Peyer's patch (tissue), 4 donors: ENCODE measurements around the gene VPS39. TPM values are rescaled to one million over a fixed set of nuclear protein-coding genes. Genes with fewer than 3 reads are reported as not detected.

Experiments
- DNase-seq, 3 donors: peaks; one replicate each; pipeline ENCODE4 v3.0.0-alpha.2; 2017 to 2019
- H3K27ac ChIP-seq, 4 donors: fragments of 200-600 bp; sonication (generic); one replicate each; pipeline ENCODE4 v1.5.1; 2016 to 2019
- H3K27me3 ChIP-seq, 2 donors: fragments of 200-600 bp; sonication (generic); one replicate each; pipeline ENCODE4 v1.5.1; 2019
- H3K36me3 ChIP-seq, 3 donors: fragments of 200-600 bp; sonication (generic); one replicate each; pipeline ENCODE4 v1.5.1; 2016 to 2019
- H3K4me1 ChIP-seq, 4 donors: fragments of 200-600 bp; sonication (generic); one replicate each; pipeline ENCODE4 v1.5.1; 2016 to 2019
- H3K4me3 ChIP-seq, 4 donors: fragments of 200-600 bp; sonication (generic); 1 replicate in 3 of 4; 2 replicates in 1 of 4; pipeline ENCODE4 v1.5.1; 2016 to 2019; ENCODE audit warnings: mild to moderate bottlenecking in 1 of 4
- H3K9me3 ChIP-seq, 4 donors: fragments of 200-600 bp; sonication (generic); one replicate each; pipeline ENCODE4 v1.5.1; 2016 to 2019; ENCODE audit warnings: mild to moderate bottlenecking in 1 of 4
- POLR2A ChIP-seq, 2 donors: fragments of 450-650 bp; IDR thresholded peaks; one replicate each; pipeline ENCODE4 v1.5.1; 2017; ENCODE audit warnings: antibody characterized with exemption in 2 of 2, mild to moderate bottlenecking in 2 of 2, moderate library complexity in 2 of 2
- total RNA-seq, 4 donors: library from RNA; depleted of rRNA; stranded (reverse); fragments of >200 nt; gene quantifications; one replicate each; pipeline ENCODE4 v1.1.0, GENCODE V29; 2016
- TF ChIP-seq, protein P1 (sequence below), 6 experiments: fragments of 450-650 bp in 4 of 6; fragments of 200-600 bp in 2 of 6; sonication (generic) in 1 of 6; IDR thresholded peaks; one replicate each; pipeline ENCODE4 v1.5.1; 2017 to 2019; ENCODE audit warnings: antibody characterized with exemption in 6 of 6, mild to moderate bottlenecking in 3 of 6, moderate library complexity in 1 of 6

VPS39 gene
- total RNA-seq, 4 donors from 2014 or later, result 141 to 314 (median 192) TPM

DNA sequence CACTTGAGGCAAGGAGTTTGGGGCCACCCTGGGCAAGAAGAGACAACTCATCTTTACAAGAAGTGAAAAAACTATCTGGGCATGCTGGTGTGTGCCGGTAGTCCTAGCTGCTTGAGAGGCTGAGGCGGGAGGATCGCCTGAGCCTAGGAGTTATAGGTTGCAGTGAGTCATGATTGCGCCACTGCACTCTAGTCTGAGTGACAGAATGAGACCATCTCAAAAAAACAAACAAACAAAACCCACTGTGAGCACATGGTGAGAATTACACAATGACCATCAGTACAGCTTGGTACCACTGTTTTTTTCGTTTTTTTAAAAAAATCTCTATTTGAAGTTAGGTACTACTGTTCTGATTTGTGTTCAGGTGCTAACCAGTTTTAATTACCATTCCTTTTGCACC, 13.6 kb downstream of the VPS39 start:
- no peak overlapping the region for H3K4me3 ChIP-seq
- TF ChIP-seq POLR2A (IDR thresholded peaks at IDR 0.05), result no peak
- peak in 1 of 3 donors; percentile 53 for DNase-seq

DNA sequence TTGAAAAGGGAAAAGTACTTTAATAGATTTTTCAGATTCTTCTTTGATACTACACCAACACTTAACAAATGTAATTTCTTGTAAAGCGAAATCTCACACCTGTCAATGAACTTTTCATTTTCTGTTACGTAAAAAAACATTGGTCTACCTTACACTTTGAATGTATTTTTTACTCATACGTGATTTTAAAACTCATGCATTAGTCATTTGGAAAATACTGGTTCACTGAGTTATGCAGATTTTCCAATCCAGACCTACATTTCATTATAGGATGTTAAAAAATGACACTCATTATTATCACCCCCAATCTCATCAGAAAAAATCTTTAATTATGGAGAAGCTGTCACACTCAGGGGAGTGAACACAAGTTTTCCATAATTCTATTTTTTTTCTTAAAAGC, 14.7 kb downstream of the VPS39 start:
- no peak overlapping the region for H3K4me3 ChIP-seq
- no peaks in the 10 kb centered on the region for H3K27me3 ChIP-seq
- no peaks in the 10 kb centered on the region for H3K9me3 ChIP-seq
- peaks cover 0 to 4% (median 0%) of the 10 kb centered on the region in 4 donors for H3K4me1 ChIP-seq
- H3K36me3 ChIP-seq, result peaks cover 0 to 53% (median 0%) of the 10 kb centered on the region in 3 donors
- H3K27ac ChIP-seq, result no peak overlapping the region
- DNase-seq, result no peak
- TF ChIP-seq, protein P1, sequence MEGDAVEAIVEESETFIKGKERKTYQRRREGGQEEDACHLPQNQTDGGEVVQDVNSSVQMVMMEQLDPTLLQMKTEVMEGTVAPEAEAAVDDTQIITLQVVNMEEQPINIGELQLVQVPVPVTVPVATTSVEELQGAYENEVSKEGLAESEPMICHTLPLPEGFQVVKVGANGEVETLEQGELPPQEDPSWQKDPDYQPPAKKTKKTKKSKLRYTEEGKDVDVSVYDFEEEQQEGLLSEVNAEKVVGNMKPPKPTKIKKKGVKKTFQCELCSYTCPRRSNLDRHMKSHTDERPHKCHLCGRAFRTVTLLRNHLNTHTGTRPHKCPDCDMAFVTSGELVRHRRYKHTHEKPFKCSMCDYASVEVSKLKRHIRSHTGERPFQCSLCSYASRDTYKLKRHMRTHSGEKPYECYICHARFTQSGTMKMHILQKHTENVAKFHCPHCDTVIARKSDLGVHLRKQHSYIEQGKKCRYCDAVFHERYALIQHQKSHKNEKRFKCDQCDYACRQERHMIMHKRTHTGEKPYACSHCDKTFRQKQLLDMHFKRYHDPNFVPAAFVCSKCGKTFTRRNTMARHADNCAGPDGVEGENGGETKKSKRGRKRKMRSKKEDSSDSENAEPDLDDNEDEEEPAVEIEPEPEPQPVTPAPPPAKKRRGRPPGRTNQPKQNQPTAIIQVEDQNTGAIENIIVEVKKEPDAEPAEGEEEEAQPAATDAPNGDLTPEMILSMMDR (IDR thresholded peaks at IDR 0.05), result no peak
- no peak for TF ChIP-seq POLR2A (IDR thresholded peaks at IDR 0.05)

More for the DNA sequence above, 13.6 kb downstream of the VPS39 start:
- peaks cover 0 to 52% (median 0%) of the 10 kb centered on the region in 3 donors for H3K36me3 ChIP-seq
- no peaks in the 10 kb centered on the region for H3K27me3 ChIP-seq
- H3K27ac ChIP-seq, result no peak overlapping the region
- H3K4me1 ChIP-seq, result peaks cover 0 to 4% (median 0%) of the 10 kb centered on the region in 4 donors
- H3K9me3 ChIP-seq, result no peaks in the 10 kb centered on the region

DNA sequence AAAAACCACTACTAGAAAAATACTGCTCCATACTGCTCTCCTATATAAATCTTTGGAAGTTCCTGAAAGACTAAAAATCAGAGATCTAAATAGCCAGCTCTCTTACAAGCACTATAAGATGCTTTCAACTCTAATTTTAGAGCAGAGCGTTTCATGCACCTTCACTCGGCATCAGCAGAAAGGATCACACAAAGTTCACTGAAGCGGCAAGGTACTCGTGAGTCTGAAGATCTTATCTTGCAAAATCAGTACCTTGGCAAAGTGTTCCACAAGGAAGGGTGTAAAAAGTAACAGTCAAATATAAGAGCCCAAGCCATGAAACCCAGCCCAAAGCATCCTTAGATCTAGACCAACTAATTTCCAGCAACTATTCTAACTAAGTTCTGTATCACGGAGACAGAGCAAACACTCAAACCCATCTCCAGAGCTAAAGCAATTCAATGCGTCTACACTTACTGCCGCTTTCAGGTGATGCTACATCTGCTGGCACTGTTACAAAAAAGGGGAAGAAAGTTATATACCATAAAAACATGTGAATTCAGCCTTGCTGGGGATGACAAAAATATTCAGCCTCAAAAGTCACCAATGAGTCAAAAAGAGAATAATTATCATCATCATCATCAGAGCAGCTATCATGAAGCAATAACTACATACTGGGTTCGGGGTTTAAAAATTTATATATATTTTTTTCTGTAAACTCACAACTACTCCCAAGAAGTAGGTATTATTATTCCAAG, 16.3 kb downstream of the VPS39 start:
- Histone ChIP-seq H3K27me3 (no peaks in the 10 kb centered on the region), H3K4me1 (peaks cover 0 to 4% (median 0%) of the 10 kb centered on the region in 4 donors), H3K9me3 (no peaks in the 10 kb centered on the region), H3K36me3 (peaks cover 0 to 56% (median 0%) of the 10 kb centered on the region in 3 donors), H3K4me3 (no peak overlapping the region), H3K27ac (no peak overlapping the region)
- DNase-seq, result no peak
- TF ChIP-seq, protein P1 (IDR thresholded peaks at IDR 0.05), result no peak
- TF ChIP-seq POLR2A (IDR thresholded peaks at IDR 0.05), result no peak

DNA sequence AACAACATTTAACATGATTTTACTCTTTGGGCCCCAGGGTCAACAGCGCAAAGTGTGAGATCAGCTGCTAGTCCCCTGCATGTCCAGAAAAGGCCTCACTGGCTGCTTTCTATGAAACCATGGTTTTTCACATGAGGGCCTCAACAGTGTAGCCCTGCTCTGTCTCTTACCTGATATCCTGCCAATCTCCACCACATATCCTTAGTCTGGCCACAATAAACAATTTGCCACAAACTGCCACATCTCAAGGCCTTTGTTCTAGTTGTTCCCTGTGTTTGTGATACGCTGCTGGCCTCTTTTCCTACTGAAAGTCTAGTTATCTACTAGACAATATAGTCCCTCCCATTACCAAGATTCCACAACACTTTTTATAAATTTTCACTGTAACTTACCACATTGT, 17.7 kb downstream of the VPS39 start:
- Histone ChIP-seq H3K27ac (no peak overlapping the region), H3K27me3 (no peaks in the 10 kb centered on the region), H3K4me1 (peaks cover 0 to 4% (median 0%) of the 10 kb centered on the region in 4 donors), H3K4me3 (no peak overlapping the region), H3K9me3 (no peaks in the 10 kb centered on the region), H3K36me3 (peaks cover 0 to 69% (median 0%) of the 10 kb centered on the region in 3 donors)
- TF ChIP-seq, protein P1 (IDR thresholded peaks at IDR 0.05), result no peak
- TF ChIP-seq POLR2A (IDR thresholded peaks at IDR 0.05), result no peak
- no peak for DNase-seq

DNA sequence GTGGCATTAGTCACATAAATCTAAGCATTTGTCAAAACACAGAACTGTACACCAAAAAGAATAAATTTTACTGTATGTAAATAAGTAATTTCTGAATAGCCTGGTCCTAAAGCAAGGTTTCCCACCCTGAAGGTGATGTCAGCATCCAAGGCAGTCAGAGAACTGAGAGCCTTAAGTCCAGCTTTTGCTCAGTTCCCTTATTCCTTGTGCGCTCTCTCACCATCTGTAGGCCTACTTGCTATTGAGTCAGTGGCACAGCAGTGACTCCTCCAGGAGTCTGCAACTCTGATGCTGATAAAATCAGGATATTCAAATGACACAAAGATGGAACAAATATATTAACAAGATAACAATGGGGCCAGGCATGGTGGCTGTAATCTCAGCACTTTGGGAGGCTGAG, 22.3 kb downstream of the VPS39 start:
- TF ChIP-seq POLR2A (IDR thresholded peaks at IDR 0.05), result no peak
- TF ChIP-seq, protein P1 (IDR thresholded peaks at IDR 0.05), result no peak
- DNase-seq, result no peak
- Histone ChIP-seq H3K27ac (no peak overlapping the region), H3K4me1 (no peaks in the 10 kb centered on the region), H3K4me3 (no peak overlapping the region), H3K27me3 (no peaks in the 10 kb centered on the region), H3K36me3 (peaks cover 0 to 93% (median 0%) of the 10 kb centered on the region in 3 donors), H3K9me3 (no peaks in the 10 kb centered on the region)

DNA sequence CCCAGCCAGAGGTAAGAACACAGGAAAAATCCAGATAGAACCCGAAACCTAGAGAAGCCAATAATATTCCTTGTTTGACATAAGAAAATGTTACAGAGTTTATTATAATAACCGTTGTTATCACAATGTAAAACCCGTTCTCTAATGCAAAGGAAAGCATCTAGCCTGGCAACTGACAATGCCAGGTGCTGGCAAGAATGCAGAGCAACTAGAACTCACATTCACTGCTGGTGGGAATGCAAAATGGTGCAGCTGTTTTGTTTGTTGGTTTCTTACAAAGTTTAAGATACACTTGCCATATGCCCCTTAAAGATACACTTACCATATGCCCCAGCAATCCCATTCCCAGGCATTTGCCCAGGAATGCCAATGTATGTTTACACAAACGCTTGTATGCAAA, 23.4 kb downstream of the VPS39 start:
- H3K36me3 ChIP-seq, result peaks cover 0 to 92% (median 0%) of the 10 kb centered on the region in 3 donors
- TF ChIP-seq POLR2A (IDR thresholded peaks at IDR 0.05), result no peak
- TF ChIP-seq, protein P1 (IDR thresholded peaks at IDR 0.05), result no peak
- no peaks in the 10 kb centered on the region for H3K27me3 ChIP-seq
- H3K4me1 ChIP-seq, result no peaks in the 10 kb centered on the region
- H3K27ac ChIP-seq, result no peak overlapping the region
- H3K9me3 ChIP-seq, result no peaks in the 10 kb centered on the region
- no peak overlapping the region for H3K4me3 ChIP-seq
- no peak for DNase-seq
